Measurements from ENCODE around the gene RPRD1B.

RPRD1B gene, protein sequence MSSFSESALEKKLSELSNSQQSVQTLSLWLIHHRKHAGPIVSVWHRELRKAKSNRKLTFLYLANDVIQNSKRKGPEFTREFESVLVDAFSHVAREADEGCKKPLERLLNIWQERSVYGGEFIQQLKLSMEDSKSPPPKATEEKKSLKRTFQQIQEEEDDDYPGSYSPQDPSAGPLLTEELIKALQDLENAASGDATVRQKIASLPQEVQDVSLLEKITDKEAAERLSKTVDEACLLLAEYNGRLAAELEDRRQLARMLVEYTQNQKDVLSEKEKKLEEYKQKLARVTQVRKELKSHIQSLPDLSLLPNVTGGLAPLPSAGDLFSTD

DNA sequence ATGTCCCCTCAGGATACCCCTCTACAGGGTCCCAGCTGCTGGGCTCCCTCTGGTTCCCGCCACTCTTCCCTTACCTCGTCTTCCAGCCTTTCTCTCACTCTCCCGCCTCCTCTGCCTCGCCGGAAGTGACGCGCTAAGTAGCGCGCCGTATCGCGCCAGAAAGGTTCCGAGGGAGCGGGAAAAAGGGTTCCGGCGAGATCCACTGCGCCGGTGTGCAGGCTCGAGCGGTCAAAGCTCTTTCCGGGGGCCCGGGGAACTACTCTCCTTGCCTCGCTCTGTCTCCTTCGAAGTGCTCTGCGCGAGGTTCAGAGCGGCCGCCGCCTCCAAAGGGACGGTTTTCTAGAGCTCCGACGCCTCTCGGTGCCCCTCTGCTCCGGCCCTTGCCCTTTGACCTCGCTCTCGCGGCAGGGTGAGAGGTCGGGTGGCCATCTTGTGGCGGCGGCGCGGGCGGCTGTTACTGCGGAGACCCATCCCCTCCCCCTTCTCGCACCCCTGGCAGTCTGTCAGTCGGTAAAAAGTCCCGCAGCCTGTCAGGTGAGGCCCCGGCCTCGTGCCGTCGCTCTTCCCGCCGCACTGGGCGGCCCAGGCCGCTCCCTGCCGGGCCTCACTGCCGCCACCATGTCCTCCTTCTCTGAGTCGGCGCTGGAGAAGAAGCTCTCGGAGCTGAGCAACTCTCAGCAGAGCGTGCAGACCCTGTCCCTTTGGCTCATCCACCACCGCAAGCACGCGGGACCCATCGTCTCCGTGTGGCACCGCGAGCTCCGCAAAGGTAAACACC, at the start of gene RPRD1B, which contains the start of gene TTI1:
RPRD1B (plus strand) TSS at position 417 of the 778 bp plus-strand sequence; CDS start at position 619, 202 bp downstream.
TTI1 (minus strand) TSS at position 127 of the 778 bp plus-strand sequence. CDS start 19,640 bp downstream, outside the sequence.
- DNase-seq (ENCODE audit: low spot score): peak; percentile 93

DNA sequence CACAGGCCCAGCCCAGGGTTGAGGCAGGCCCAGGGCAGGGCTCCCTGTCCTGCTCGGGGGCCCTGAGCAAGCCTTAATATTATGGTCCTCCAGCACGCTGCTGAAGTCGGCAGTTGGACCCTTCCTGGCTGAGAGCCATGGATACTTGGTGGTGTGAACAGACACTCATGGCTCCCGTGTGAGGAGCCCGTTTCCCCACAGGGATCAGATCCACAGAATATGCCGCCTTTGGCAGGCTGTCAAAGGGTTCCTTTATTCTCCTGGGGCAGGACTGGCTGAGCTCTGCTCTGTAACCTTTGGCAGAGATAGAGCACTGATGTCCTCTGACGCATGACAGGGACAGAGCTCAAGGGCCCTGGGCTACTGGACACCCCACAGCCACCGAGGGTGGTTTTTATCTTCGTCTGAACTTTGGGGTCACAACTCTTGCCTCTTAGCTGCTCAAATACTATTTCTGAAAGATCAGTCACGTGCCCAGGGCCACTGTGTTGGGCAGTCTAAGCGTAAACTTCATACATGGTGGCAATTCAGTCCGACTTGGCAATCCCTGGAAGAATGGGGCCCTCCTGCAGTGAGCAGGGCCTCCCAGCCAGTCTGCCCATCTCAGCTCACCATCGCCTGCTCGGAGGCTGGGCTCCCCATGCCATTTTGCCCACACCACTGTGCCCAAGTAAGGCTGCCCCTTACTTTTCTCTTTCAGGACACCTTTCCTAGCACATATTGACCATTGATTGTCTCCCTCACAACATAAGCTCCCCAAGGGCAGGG, 49.3 kb upstream of the RPRD1B start:
- no peak for DNase-seq (ENCODE audit: low spot score)

DNA sequence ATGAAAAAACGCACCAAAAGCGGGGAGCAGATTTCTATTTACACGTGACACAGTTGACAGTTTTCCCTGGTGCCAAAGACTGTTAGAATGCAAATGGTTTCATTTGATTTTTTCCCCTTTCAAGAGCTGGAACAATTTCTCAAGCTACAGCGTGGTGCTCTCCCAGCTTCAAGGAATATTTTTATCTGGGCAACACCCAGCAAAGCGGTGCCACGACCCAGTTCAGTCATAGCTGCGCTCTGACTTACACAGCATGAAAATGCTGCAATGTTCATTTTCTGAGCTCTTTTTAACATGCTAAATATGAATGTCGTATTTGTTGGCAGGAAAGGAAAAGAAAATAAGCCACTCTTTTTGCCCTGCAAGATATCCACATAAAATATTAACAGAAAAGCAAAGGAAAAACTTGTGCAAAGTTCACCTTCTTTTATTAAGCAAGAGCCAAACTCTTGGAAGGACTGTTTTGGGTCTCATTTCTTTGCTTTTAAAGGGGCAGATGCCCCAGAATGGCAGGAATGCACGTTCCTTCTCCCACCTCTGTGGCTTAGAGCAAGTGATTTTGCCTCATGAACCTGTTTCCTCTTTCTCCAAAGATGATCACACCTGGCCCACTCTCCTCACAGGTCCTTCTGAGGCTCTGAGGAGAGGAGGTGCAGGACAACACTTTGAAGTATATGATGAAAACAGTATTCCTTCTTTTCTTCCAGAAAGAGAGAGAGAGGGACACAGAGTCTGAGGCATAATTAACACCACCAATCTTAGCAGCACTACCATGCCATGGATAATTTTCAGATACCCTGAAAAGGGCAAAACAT, 47.3 kb upstream of the RPRD1B start:
- no peak for DNase-seq (ENCODE audit: low spot score)

DNA sequence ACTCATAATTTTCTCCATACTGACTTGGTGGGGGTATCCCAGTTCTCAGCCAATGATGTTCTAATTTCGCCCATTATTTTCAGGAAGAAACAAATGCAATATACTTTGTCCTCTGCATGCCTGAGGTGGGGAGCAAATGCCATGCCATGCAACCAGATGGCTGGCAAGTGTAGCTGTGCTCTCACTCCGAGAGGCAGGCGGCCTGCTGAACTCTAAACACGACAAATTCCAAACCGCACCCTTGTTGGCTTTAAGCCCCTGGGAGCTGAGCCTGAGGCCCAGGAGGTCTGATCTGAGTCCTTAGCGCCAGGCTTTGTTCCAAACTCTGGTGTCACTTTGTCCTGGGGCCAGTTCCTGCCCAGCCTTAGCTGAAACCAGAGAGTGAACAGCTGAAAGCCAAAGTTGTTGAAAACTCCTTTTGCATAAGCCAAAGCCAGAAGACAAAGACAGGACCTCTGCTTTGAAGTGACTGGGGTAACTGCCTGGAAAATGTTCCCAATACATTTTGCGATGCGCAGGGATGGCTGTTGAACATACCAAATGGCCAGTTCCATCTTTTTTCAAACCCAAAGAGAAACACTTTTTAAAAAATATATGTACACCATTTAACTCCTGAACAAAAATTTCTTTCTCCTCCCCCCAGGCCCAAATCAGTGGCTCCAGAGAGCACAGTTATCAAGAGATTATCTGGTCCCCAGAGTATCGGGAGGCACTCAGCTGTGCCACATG, 46.5 kb upstream of the RPRD1B start:
- peak; percentile 72 for DNase-seq (ENCODE audit: low spot score)

DNA sequence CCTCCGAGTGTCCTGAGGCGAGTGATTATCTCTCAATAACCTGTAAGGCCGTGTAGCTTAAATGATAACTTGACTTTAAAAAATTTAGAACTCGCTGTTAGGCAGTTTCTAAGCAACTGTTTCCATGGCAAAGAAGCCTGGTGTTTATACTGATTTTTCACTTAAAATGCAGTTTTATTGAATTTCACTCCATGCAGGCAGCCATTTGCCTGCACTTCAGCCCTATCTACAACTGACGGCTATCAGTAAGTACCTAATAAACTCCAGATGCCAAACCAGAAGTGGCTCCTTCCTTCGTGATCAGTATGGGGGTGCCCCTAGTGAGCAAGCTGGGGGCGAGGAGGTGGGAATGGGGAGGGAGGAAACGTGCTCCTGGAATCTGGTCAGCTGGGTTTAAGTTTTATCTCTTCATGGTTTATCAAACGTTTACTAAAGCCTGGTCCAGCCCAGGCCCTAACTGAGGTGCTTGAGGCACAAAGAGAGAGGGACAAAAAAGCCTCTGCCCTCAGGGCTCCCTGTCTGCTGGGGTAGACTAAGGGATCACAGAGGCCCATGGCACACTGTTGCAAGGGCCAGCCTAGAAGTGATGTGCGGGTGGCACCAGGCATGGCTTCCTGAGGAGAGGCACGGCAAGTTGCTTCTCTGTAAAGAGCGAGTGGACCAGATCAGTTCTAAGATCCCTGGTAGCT, 45.8 kb upstream of the RPRD1B start:
- DNase-seq (ENCODE audit: low spot score): no peak

DNA sequence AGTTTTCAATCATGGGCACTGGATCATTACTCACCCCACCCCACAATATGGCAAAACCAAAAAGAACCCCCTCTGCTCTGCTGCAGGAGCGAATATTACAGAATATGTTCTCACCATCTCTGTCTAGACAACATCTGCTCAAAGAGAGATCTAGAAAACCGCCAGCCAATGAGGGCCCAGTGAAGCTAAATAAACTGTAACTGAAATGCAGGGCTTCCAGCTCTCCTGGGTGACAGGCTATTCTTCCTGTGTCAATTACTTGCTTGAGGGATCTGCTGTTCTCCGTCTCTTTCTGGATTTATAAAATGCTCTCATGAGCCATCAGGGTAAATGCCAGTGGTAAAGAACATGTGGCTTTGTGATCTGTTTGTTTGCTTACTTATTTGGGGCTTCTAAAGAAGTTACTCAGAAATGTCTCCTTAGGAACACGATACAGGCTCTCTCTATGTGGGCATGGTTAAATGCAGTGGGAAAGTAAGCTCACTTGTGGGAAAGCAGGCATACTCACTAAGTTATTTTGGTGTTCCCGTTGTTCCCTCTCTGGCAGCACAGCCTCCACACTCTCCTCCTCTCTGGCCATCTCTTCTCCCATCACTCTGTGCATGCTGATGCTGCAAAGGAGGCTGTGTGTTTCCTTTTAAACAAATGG, 45.1 kb upstream of the RPRD1B start:
- no peak for DNase-seq (ENCODE audit: low spot score)

DNA sequence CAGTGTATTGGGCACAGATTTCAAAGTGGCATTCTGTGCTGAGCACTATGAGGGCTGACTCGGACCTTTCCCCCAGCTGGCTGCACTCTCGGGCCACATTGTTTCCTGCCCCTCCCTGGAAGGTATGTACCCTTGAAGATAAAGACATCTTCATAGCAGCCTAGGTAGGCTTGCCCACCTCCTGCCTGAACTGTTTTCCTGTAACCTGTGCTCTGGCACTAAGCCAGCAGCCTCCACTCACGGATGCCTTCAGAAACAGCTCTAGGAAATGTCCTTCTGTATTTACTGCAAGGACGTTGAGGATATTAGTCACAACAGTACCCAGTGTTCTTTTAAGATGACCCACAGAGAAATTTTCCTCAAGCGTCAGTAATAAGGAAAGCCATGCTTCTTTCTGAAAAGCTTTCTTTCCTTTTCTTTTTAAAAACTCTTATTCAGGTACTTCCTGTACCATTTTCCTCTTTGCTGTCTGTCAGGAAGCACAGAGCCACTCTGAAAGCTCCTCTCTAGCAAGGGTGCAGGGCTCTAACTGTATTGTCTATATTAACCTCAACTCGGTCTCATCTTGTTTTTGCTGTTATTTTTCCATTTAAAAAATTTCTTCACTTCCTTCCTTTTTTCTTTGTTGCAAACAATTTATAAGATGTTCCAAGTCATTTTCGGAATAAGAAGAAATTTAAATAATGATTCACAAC, 43.8 kb upstream of the RPRD1B start:
- DNase-seq (ENCODE audit: low spot score): no peak

DNA sequence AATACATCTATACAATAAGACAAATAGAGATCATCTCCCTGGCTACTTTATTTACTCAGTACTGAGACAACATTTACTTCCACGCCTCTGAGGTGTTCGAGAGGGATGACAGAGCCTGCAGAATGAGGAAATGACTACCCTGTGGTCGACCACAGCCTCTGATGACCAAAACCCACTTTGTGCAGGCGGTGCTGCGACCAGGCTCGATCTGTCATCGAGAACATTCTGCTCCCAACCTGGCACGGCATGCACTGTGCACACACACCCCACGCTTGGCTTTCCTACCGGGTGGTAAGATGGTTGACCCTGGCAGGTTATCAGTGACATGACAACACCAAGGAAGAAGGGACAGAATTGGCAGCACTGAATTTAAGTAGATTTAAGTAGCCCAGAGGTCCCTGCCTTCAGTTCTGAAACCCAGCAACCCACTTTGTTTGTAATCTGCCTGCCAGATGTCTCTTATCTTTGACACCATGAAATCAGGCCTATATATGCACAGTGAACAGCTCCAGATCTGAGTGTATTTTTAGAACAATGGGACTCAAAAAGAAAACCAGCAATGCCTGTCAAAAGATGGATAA, 42.9 kb upstream of the RPRD1B start:
- DNase-seq (ENCODE audit: low spot score): peak; percentile 55

DNA sequence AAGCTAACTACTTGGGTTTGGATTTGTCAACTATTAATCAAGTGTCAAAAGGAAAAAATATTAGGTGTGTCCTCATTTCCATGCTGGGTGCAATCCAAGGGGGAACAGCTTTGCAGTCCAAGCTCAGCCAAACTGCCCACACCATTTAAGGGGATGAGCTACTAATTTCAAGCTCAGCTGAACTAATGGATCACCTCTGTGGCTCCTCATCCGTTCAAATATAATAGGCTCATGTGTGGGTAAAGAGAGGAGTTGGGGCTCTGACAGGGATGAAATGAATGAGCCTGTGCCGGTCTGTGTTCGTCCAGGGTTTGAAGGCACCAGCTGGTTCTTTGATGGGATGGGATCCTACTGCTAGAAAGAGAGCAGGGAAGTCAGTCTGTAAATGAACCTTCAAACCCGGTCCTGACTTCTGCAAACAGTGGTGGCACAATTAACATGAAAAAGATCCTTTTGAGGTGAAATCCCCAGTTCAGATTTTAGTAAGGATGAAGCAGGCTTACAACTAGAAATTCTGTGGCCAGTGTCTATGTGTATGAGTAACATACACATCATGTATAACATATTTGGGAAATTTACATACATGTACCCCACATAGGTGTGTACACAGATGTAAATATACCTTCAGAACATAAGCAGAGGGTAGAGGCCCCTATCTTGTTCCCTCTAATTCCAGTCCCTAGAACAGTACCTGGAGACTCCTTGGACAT, 42.2 kb upstream of the RPRD1B start:
- DNase-seq (ENCODE audit: low spot score): no peak

DNA sequence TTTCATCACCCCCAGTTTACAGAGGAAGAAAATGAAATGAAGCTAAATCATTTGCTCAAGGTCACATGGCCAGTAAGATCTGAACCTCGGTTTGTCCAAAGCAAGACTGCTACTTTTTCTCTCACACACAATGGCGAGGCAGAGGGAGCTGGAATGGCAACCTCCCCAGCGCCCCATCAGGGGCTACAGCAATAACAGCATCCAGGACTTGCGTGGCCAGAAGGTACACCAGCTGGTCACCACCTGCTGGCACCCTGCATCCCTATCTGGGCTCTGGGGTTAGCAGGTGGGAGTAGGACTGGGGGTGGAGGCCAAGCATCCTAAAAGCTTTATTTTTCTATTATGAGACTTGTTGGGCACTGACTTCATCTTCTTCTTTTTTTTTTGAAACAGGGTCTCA, 41.6 kb upstream of the RPRD1B start:
- no peak for DNase-seq (ENCODE audit: low spot score)

DNA sequence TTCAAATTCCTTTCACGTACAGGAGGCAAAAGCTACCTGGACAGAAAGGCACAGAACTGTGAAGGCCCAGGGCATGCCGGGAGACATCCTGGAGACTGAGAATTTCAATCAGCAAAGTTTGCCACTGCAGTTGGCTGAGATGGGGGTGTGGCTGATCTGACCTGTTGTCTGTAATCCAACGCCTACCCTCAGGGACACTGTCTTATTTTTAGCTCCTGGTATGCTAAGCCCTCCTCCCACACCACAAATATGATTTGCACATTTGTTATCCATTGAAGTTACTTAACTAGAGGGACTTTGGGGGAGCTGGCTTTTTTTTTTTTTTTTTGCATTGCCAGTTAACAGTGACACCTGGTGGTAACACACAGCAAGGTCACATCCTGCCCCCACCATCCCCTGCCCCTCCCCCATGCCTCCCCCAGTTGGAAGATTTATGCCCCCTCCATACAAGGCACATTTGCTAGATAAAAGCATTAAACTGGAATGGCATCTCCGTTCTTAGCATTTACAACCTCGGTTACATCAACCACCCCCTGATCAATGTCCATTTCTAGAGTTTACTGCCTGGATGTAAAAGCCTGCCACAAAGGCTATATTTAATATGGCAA, 40.6 kb upstream of the RPRD1B start:
- DNase-seq (ENCODE audit: low spot score): peak; percentile 86

DNA sequence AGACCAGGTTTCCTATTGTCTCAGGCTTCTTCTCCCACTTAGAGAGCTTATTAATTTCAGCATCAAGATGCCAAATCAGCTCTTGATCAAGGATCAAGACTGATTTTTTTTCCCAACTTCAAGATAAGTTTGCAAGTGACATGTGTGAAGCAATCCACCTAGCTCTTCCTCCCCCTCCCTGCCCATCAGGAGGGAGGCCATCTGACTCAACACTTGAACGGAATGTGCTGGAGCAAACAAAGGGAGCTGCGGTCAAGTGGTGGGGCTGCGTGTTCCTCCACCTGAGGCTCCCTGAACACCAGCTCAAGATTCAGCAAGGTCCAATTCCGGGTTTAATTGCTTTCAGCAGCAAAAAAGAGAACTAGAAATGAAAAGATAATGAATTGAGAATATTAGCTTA, 39.0 kb upstream of the RPRD1B start:
- DNase-seq (ENCODE audit: low spot score): peak; percentile 42

DNA sequence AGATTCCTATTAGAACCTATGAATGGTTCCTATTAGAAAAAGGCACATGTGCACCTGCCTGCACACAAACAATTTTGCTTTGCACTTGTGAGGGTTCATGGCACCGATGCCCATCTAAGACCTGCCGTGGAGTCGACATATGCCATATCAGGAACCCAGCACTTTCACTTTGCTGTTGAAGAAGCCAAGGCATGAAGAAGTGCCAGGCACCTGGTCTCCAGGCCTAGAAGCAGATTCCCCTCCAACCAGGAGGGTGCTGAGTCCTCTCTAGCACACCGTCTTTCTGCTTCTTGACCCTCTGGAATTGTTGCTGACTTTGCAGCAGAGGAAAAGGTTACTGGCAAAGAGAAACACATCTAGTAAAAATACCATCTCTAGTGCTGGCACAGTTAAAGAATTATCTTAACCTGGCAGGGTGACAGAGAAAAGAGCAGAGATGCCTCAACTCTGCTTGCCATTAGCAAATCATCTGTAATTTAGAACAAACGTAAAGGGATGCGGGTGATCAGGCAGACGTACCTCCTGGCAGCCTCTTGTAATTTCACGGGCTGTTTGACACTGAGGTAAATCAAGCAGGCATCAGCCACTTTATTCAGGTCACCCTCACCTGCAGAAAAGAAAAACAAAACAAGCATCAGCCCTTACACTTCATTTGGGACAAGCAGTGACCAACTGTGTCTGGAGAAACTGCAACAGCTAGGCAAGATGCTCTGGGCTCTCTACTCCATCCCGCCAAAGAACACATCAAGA, 37.5 kb upstream of the RPRD1B start:
- no peak for DNase-seq (ENCODE audit: low spot score)

DNA sequence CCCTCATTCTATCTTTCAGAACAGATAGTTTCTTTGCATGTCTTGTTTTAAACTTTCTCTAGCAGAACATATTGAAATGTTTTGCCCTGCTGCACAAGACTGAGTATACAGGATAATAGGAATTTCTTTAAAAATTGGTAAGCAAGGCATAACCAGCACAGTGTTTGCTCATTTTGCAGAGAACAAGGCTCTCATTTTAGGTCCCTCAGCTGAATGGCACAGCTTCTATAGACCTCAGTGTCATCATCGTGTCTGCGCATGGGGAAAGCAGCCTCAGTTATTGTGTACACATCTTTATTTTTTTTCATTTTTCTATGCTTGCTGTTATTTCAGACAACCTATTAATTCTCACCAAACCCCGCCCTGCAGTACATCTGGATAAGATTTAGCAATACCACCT, 36.0 kb upstream of the RPRD1B start:
- DNase-seq (ENCODE audit: low spot score): no peak

DNA sequence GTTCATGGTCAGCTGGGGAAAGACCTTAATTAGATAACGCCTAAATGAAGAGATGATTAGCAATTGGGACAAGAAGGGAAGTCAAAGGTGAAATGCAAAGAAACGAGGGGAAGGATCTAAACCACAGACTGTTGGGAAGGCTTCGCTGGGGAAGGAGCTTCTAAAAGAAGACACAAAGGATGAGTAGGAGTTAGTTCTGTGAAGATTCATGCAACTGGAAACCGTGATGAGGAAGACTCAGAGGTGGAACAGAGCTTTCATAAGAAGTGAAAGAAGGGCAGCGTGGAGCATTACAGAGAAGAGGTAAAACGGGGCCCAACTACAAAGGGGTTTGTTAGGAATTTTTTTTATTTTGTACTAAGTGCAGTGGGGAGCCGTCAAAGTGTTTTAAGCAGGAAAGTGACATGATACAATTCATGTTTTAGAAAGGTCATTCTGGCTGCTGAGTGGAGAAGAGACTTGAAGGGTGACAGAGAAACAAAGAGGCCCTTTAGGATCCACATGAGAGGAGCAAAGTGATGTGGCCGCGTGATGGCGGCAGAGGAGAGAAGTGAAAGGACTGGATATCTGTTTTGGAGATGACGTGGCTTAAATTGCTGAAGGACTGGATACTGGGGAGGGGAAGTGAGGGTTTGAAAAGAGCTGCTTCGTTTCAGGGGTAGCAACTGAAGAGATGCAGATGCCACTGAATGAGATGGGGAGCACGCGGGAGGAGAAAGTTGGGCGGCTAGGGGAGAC, 33.9 kb upstream of the RPRD1B start:
- DNase-seq (ENCODE audit: low spot score): no peak

DNA sequence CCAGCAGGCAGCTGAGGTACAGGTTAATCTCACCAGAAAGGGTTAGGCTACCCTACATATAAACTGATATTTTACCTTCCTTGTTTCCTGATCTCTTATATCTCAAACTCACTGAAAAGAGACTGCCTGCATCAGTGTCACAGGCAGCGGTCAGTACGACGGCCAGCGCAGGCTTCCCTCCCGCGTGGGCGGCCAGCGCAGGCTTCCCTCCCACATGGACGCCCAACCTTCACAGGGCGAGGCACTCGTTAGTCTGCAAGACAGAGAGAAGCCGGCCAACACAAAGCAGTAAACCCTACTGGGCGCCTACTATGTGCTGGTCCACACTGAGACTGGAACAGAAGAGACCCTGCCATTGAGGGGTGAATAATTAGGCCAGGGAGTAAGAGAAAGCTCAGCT, 33.3 kb upstream of the RPRD1B start:
- DNase-seq (ENCODE audit: low spot score): no peak

All from GM03348 (cell line).